ENCODE results near the gene ALDH3A1.

- no peak for TF ChIP-seq REST (IDR thresholded peaks at IDR 0.05)
- TF ChIP-seq RFX5 (IDR thresholded peaks at IDR 0.05), result no peak
- no peak for TF ChIP-seq NPAS2 (CRISPR knock-in tag; IDR thresholded peaks at IDR 0.05; ENCODE audit: borderline replicate concordance)
- no peak for TF ChIP-seq POLR2A (IDR thresholded peaks at IDR 0.05; ENCODE audit: low read length)
Measured at GRCh38 chr17:19733953-19734526, 14.1 kb downstream of the ALDH3A1 start.

Measured in A549 (cell line).